HepG2 (cell line): Measurements from ENCODE around the gene VARS2. TPM values are rescaled to one million over a fixed set of nuclear protein-coding genes. Genes with fewer than 3 reads are reported as not detected.

ENCODE experiments used
- IRF2 ChIP-seq: IDR thresholded peaks from 2 replicates; pipeline ENCODE4 v1.6.1; 2018; ENCODE audit warnings: missing genetic modification reagents, missing compliant biosample characterization
- MAFF ChIP-seq: IDR thresholded peaks from 2 replicates; pipeline ENCODE4 v1.6.1; 2011; ENCODE audit warnings: low read depth, low read length, improper control_type of control experiment
- MXI1 ChIP-seq: IDR thresholded peaks from 3 replicates; pipeline ENCODE4 v1.6.1; 2012; ENCODE audit warnings: low read depth, low read length, inconsistent platforms, borderline replicate concordance
- NFIB ChIP-seq: sonication (generic); formaldehyde crosslinking; IDR thresholded peaks from 2 replicates; pipeline ENCODE4 v1.9.0; 2021; ENCODE audit warnings: missing genetic modification reagents, mild to moderate bottlenecking, borderline replicate concordance
- SRF ChIP-seq: IDR thresholded peaks from 2 replicates; pipeline ENCODE4 v1.6.1; 2011; ENCODE audit warnings: mild to moderate bottlenecking, low read depth, low read length, moderate library complexity
- TP53 ChIP-seq: sonication (generic); formaldehyde crosslinking; conservative IDR thresholded peaks from 2 replicates; pipeline ENCODE4 v1.4.0; 2020; ENCODE audit warnings: missing genetic modification reagents
- ZNF256 ChIP-seq: sonication (generic); formaldehyde crosslinking; conservative IDR thresholded peaks from 2 replicates; pipeline ENCODE4 v1.4.0; 2020; ENCODE audit warnings: missing genetic modification reagents
- ZNF772 ChIP-seq: sonication (generic); formaldehyde crosslinking; IDR thresholded peaks from 2 replicates; pipeline ENCODE4 v1.5.0; 2020; ENCODE audit warnings: mild to moderate bottlenecking, missing genetic modification reagents
- ZNF776 ChIP-seq: sonication (generic); formaldehyde crosslinking; IDR thresholded peaks from 2 replicates; pipeline ENCODE4 v1.4.0; 2020; ENCODE audit warnings: mild to moderate bottlenecking, missing genetic modification reagents
- polyA plus RNA-seq, 8 experiments: library from polyadenylated mRNA; depleted of rRNA in 3 of 8; stranded (reverse) in 7 of 8; unstranded in 1 of 8; fragments of >200 nt; fragmentation: Illumina TruSeq in 4 of 8; extraction: Trizol in 4 of 8; gene quantifications; 2 replicates each; pipeline versions ENCODE4 v1.2.1 to v1.2.3, GENCODE V29; 2011 to 2016; ENCODE audit warnings: low read depth in 4 of 8, missing spikeins in 1 of 8, mixed read lengths in 1 of 8; ENCODE audit not compliant: insufficient read depth in 1 of 8
- total RNA-seq, 5 experiments: library from RNA; depleted of rRNA; stranded (reverse); fragments of >200 nt; fragmentation: Illumina TruSeq; extraction: Trizol; gene quantifications; 2 replicates each; pipeline ENCODE4 v1.2.3, GENCODE V29; 2016; ENCODE audit warnings: low read depth in 1 of 5
- TF ChIP-seq, protein P1 (sequence below): sonication (generic); formaldehyde crosslinking; IDR thresholded peaks from 2 replicates; pipeline ENCODE4 v1.4.0; 2020; ENCODE audit warnings: missing genetic modification reagents, borderline replicate concordance
- TF ChIP-seq, protein P2 (sequence below): sonication (generic); formaldehyde crosslinking; conservative IDR thresholded peaks from 2 replicates; pipeline ENCODE4 v1.4.0; 2020; ENCODE audit warnings: missing genetic modification reagents
- TF ChIP-seq, protein P3 (sequence below): sonication (generic); formaldehyde crosslinking; IDR thresholded peaks from 2 replicates; pipeline ENCODE4 v1.4.0; 2020; ENCODE audit warnings: missing genetic modification reagents
- TF ChIP-seq, protein P4 (sequence below): sonication (generic); formaldehyde crosslinking; IDR thresholded peaks from 2 replicates; pipeline ENCODE4 v1.4.0; 2020; ENCODE audit warnings: missing genetic modification reagents
- TF ChIP-seq, protein P5 (sequence below): sonication (generic); formaldehyde crosslinking; IDR thresholded peaks from 2 replicates; pipeline ENCODE4 v1.8.1; 2023; ENCODE audit warnings: mild to moderate bottlenecking, missing genetic modification reagents

VARS2 gene
- total and polyA plus RNA-seq, 2 of the 13 experiments (the other 11 are each of a cell fraction or from before 2014, with no cell fraction given) = 61.8 to 71.8 TPM

DNA sequence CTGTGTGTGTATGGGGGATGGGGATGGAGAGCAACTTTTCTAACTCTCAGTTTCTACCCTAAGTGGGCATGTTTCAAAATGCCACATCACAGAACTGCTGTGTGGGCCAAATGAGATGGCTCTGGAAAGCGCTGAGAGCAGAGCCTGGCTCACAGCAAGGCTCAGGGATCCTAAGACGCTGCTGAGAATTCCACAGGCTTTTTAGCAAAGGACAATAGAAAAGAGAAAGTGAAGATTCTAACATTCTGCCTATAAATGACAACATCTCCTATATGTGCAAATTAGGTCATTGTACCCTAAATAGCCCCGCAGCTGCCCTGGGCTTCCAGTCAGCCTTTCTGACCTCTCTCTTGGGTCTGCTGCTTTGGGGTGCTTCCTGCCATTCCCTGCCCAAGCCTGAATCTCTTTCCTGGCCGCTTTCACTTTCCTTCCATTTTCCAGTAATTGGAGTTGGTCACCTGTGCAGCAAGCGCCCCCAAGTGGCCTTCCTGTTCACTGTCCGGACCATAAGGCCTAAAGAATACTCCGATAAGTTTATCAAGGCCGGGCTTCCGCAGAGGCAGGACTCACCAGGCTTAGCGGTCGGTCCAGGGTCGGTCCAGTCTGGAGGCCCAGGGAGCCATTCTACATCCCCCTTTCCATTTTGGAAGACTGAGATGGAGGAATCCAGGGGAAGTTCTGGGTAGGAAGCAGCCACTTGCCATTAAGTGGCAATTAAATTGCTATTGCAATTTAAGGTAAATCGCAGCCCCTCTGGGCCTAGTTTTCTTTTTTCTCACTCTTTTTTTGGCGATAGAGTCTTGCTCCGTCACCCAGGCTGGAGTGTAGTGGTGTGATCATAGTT, 36.4 kb upstream of the VARS2 start (continued):
- TF ChIP-seq, protein P1, sequence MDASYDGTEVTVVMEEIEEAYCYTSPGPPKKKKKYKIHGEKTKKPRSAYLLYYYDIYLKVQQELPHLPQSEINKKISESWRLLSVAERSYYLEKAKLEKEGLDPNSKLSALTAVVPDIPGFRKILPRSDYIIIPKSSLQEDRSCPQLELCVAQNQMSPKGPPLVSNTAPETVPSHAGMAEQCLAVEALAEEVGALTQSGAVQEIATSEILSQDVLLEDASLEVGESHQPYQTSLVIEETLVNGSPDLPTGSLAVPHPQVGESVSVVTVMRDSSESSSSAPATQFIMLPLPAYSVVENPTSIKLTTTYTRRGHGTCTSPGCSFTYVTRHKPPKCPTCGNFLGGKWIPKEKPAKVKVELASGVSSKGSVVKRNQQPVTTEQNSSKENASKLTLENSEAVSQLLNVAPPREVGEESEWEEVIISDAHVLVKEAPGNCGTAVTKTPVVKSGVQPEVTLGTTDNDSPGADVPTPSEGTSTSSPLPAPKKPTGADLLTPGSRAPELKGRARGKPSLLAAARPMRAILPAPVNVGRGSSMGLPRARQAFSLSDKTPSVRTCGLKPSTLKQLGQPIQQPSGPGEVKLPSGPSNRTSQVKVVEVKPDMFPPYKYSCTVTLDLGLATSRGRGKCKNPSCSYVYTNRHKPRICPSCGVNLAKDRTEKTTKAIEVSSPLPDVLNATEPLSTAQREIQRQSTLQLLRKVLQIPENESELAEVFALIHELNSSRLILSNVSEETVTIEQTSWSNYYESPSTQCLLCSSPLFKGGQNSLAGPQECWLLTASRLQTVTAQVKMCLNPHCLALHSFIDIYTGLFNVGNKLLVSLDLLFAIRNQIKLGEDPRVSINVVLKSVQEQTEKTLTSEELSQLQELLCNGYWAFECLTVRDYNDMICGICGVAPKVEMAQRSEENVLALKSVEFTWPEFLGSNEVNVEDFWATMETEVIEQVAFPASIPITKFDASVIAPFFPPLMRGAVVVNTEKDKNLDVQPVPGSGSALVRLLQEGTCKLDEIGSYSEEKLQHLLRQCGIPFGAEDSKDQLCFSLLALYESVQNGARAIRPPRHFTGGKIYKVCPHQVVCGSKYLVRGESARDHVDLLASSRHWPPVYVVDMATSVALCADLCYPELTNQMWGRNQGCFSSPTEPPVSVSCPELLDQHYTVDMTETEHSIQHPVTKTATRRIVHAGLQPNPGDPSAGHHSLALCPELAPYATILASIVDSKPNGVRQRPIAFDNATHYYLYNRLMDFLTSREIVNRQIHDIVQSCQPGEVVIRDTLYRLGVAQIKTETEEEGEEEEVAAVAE (CRISPR knock-in tag) = no peak
- TF ChIP-seq MAFF (no peak), IRF2 (CRISPR knock-in tag) (peak; percentile 97), ZNF256 (CRISPR knock-in tag) (no peak), MXI1 (peak; percentile 39; the same call in 1 of the 3 replicates), TP53 (CRISPR knock-in tag) (no peak), NFIB (CRISPR knock-in tag) (no peak), SRF (no peak), ZNF776 (CRISPR knock-in tag) (0 out of 2 replicates have a peak, but pooled peaks have one; percentile 34), ZNF772 (CRISPR knock-in tag) (0 out of 2 replicates have a peak, but pooled peaks have one; percentile 48)
- TF ChIP-seq, protein P2, sequence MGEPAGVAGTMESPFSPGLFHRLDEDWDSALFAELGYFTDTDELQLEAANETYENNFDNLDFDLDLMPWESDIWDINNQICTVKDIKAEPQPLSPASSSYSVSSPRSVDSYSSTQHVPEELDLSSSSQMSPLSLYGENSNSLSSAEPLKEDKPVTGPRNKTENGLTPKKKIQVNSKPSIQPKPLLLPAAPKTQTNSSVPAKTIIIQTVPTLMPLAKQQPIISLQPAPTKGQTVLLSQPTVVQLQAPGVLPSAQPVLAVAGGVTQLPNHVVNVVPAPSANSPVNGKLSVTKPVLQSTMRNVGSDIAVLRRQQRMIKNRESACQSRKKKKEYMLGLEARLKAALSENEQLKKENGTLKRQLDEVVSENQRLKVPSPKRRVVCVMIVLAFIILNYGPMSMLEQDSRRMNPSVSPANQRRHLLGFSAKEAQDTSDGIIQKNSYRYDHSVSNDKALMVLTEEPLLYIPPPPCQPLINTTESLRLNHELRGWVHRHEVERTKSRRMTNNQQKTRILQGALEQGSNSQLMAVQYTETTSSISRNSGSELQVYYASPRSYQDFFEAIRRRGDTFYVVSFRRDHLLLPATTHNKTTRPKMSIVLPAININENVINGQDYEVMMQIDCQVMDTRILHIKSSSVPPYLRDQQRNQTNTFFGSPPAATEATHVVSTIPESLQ (CRISPR knock-in tag) = no peak
- TF ChIP-seq, protein P3, sequence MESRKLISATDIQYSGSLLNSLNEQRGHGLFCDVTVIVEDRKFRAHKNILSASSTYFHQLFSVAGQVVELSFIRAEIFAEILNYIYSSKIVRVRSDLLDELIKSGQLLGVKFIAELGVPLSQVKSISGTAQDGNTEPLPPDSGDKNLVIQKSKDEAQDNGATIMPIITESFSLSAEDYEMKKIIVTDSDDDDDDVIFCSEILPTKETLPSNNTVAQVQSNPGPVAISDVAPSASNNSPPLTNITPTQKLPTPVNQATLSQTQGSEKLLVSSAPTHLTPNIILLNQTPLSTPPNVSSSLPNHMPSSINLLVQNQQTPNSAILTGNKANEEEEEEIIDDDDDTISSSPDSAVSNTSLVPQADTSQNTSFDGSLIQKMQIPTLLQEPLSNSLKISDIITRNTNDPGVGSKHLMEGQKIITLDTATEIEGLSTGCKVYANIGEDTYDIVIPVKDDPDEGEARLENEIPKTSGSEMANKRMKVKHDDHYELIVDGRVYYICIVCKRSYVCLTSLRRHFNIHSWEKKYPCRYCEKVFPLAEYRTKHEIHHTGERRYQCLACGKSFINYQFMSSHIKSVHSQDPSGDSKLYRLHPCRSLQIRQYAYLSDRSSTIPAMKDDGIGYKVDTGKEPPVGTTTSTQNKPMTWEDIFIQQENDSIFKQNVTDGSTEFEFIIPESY (CRISPR knock-in tag) = peak; percentile 71
- TF ChIP-seq, protein P4, sequence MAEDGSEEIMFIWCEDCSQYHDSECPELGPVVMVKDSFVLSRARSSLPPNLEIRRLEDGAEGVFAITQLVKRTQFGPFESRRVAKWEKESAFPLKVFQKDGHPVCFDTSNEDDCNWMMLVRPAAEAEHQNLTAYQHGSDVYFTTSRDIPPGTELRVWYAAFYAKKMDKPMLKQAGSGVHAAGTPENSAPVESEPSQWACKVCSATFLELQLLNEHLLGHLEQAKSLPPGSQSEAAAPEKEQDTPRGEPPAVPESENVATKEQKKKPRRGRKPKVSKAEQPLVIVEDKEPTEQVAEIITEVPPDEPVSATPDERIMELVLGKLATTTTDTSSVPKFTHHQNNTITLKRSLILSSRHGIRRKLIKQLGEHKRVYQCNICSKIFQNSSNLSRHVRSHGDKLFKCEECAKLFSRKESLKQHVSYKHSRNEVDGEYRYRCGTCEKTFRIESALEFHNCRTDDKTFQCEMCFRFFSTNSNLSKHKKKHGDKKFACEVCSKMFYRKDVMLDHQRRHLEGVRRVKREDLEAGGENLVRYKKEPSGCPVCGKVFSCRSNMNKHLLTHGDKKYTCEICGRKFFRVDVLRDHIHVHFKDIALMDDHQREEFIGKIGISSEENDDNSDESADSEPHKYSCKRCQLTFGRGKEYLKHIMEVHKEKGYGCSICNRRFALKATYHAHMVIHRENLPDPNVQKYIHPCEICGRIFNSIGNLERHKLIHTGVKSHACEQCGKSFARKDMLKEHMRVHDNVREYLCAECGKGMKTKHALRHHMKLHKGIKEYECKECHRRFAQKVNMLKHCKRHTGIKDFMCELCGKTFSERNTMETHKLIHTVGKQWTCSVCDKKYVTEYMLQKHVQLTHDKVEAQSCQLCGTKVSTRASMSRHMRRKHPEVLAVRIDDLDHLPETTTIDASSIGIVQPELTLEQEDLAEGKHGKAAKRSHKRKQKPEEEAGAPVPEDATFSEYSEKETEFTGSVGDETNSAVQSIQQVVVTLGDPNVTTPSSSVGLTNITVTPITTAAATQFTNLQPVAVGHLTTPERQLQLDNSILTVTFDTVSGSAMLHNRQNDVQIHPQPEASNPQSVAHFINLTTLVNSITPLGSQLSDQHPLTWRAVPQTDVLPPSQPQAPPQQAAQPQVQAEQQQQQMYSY = no peak
- TF ChIP-seq, protein P5, sequence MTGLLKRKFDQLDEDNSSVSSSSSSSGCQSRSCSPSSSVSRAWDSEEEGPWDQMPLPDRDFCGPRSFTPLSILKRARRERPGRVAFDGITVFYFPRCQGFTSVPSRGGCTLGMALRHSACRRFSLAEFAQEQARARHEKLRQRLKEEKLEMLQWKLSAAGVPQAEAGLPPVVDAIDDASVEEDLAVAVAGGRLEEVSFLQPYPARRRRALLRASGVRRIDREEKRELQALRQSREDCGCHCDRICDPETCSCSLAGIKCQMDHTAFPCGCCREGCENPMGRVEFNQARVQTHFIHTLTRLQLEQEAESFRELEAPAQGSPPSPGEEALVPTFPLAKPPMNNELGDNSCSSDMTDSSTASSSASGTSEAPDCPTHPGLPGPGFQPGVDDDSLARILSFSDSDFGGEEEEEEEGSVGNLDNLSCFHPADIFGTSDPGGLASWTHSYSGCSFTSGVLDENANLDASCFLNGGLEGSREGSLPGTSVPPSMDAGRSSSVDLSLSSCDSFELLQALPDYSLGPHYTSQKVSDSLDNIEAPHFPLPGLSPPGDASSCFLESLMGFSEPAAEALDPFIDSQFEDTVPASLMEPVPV (CRISPR knock-in tag) = peak; percentile 81; the same call in 1 of the 2 replicates
